ENCODE measurements around the gene CHRM2. TPM values are rescaled to one million over a fixed set of nuclear protein-coding genes. Genes with fewer than 3 reads are reported as not detected.

CHRM2 gene
- total and polyA plus RNA-seq, 10 donors = 0.13 TPM; not detected in 9

GRCh38 chr7:137026176-137026500 is 157.7 kb downstream of the CHRM2 start:
- intact Hi-C loops (cut with DNase I; ENCODE audit: low total_unique reads) = no loop called here
- H3K4me3 ChIP-seq = no peak overlapping the region
- H3K4me1 ChIP-seq = no peaks in the 10 kb centered on the region
- TF ChIP-seq POLR2A (IDR thresholded peaks at IDR 0.05) = no peak
- no peaks in the 10 kb centered on the region for H3K36me3 ChIP-seq
- no peak overlapping the region for H3K27ac ChIP-seq
- no peak for DNase-seq
- H3K27me3 ChIP-seq (replicated peaks in 1 of 7) = no peaks in the 10 kb centered on the region
- peaks cover 0 to 7% (median 0%) of the 10 kb centered on the region in 8 donors for H3K9me3 ChIP-seq
- 86 to 100% (median 95%) methylated on average over 1 of the region's 1 CpG for WGBS, 5 donors

DNA sequence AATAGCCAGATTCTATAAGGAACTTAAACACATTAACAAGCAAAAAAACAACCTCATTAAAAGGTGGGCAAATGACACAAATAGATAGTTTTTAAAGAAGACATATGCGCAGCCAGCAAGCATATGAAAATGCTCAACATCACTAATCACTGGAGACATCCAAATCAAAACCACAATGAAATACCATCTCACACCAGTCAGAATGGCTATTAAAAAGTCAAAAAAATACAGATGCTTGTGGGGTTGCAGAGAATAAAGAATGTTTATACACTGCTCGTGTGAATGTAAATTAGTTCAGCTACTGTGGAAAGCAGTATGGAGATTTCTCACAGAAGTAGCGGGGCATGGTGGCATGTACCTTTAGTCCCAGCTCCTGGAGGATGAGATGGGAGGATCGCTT is 164.0 kb downstream of the CHRM2 start:
- no peak for DNase-seq
- Histone ChIP-seq H3K27ac (no peak overlapping the region), H3K36me3 (no peaks in the 10 kb centered on the region), H3K9me3 (peaks cover 0 to 7% (median 0%) of the 10 kb centered on the region in 8 donors), H3K4me1 (no peaks in the 10 kb centered on the region), H3K27me3 (replicated peaks in 1 of 7) (no peaks in the 10 kb centered on the region), H3K4me3 (no peak overlapping the region)
- intact Hi-C loops (cut with DNase I; ENCODE audit: low total_unique reads) = no loop called here
- WGBS, 5 donors = 87 to 91% (median 90%) methylated on average over 4 of the region's 4 CpGs
- TF ChIP-seq, protein P1, sequence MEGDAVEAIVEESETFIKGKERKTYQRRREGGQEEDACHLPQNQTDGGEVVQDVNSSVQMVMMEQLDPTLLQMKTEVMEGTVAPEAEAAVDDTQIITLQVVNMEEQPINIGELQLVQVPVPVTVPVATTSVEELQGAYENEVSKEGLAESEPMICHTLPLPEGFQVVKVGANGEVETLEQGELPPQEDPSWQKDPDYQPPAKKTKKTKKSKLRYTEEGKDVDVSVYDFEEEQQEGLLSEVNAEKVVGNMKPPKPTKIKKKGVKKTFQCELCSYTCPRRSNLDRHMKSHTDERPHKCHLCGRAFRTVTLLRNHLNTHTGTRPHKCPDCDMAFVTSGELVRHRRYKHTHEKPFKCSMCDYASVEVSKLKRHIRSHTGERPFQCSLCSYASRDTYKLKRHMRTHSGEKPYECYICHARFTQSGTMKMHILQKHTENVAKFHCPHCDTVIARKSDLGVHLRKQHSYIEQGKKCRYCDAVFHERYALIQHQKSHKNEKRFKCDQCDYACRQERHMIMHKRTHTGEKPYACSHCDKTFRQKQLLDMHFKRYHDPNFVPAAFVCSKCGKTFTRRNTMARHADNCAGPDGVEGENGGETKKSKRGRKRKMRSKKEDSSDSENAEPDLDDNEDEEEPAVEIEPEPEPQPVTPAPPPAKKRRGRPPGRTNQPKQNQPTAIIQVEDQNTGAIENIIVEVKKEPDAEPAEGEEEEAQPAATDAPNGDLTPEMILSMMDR (IDR thresholded peaks at IDR 0.05 in 8 of 11, conservative IDR thresholded peaks at IDR 0.05 in 3 of 11) = no peak
- TF ChIP-seq POLR2AphosphoS5 (IDR thresholded peaks at IDR 0.05) (no peak), POLR2A (IDR thresholded peaks at IDR 0.05) (no peak)

- TF ChIP-seq POLR2AphosphoS5 (IDR thresholded peaks at IDR 0.05) (no peak), POLR2A (IDR thresholded peaks at IDR 0.05) (no peak)
- TF ChIP-seq, protein P1 (IDR thresholded peaks at IDR 0.05 in 8 of 11, conservative IDR thresholded peaks at IDR 0.05 in 3 of 11) = no peak
- 51 to 73% (median 64%) methylated on average over 2 of the region's 2 CpGs for whole genome bisulfite sequencing, 5 donors
- Histone ChIP-seq H3K27ac (no peak overlapping the region), H3K4me1 (no peaks in the 10 kb centered on the region), H3K9me3 (peaks cover 0 to 6% (median 0%) of the 10 kb centered on the region in 8 donors), H3K36me3 (no peaks in the 10 kb centered on the region), H3K4me3 (no peak overlapping the region), H3K27me3 (replicated peaks in 1 of 7) (no peaks in the 10 kb centered on the region)
- intact Hi-C loops (cut with DNase I; ENCODE audit: low total_unique reads) = no loop called here
- DNase-seq = no peak
Observed at GRCh38 chr7:137036768-137037167, 168.3 kb downstream of the CHRM2 start.

DNA sequence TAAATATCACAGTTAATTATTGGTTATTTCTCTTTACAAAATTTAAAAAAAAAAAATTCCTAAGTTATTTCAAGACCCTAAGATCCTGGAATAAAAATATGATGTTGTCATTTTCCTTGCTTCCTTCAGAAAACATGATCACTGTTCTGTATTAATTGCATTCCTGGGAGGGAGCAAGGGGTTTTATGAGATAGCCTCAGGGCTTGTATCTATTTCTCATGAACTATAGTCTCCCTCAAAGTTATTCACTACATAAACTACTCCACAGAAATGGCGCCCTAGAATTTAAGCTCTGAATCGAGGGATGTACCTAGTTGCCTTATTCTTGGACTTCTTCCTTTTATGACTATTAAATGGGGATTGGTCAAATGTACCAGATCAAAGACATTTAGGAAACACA is 170.3 kb downstream of the CHRM2 start:
- no peak for DNase-seq
- no peaks in the 10 kb centered on the region for H3K4me1 ChIP-seq
- no peaks in the 10 kb centered on the region for H3K27me3 ChIP-seq (replicated peaks in 1 of 7)
- H3K4me3 ChIP-seq = no peak overlapping the region
- peaks cover 0 to 6% (median 0%) of the 10 kb centered on the region in 8 donors for H3K9me3 ChIP-seq
- H3K27ac ChIP-seq = no peak overlapping the region
- intact Hi-C loops (cut with DNase I; ENCODE audit: low total_unique reads) = no loop called here
- no peaks in the 10 kb centered on the region for H3K36me3 ChIP-seq
- TF ChIP-seq, protein P1 (IDR thresholded peaks at IDR 0.05 in 8 of 11, conservative IDR thresholded peaks at IDR 0.05 in 3 of 11) = no peak
- no peak for TF ChIP-seq POLR2AphosphoS5 (IDR thresholded peaks at IDR 0.05)
- no peak for TF ChIP-seq POLR2A (IDR thresholded peaks at IDR 0.05)
- WGBS, 5 donors = 83 to 86% (median 86%) methylated on average over 2 of the region's 2 CpGs

GRCh38 chr7:137040745-137041144 is 172.3 kb downstream of the CHRM2 start:
- intact Hi-C loops (cut with DNase I; ENCODE audit: low total_unique reads) = no loop called here
- WGBS, 5 donors = 70 to 83% (median 77%) methylated on average over 7 of the region's 7 CpGs
- Histone ChIP-seq H3K27me3 (replicated peaks in 1 of 7) (no peaks in the 10 kb centered on the region), H3K4me3 (no peak overlapping the region), H3K9me3 (peaks cover 0 to 16% (median 4%) of the 10 kb centered on the region in 8 donors), H3K27ac (no peak overlapping the region), H3K36me3 (no peaks in the 10 kb centered on the region), H3K4me1 (no peaks in the 10 kb centered on the region)
- no peak for DNase-seq
- TF ChIP-seq POLR2AphosphoS5 (IDR thresholded peaks at IDR 0.05) (no peak), POLR2A (IDR thresholded peaks at IDR 0.05) (no peak)

All from spleen (tissue), 11 donors.